SK-N-SH (cell line): Measurements from ENCODE around the gene SLC22A15. TPM values are rescaled to one million over a fixed set of nuclear protein-coding genes. Genes with fewer than 3 reads are reported as not detected.

Experiments
- CTCF ChIA-PET: fragments of 300-600, 350-600 bp; formaldehyde crosslinking; extraction: SDS; loops from one replicate; lab custom pipeline; 2021; lab: Yijun Ruan, JAX
- POLR2A ChIA-PET: fragments of 350-600 bp; sonication (Branson Sonifier 250); formaldehyde crosslinking; extraction: SDS; loops from one replicate; lab custom pipeline; 2020; ENCODE audit warnings: antibody characterized with exemption, inconsistent platforms; lab: Yijun Ruan, JAX
- DNase-seq: peaks from one replicate; pipeline ENCODE4 v3.0.0; 2012
- H2AFZ ChIP-seq: fragments of 200-600 bp; sonication (generic); 2 replicates; pipeline ENCODE4 v1.8.1; 2016; ENCODE audit warnings: antibody characterized with exemption, mild to moderate bottlenecking, low read depth
- H3F3A ChIP-seq: fragments of 200-600 bp; sonication (generic); replicated peaks from 2 replicates; pipeline ENCODE3; 2016; ENCODE audit warnings: antibody characterized with exemption, mild to moderate bottlenecking; ENCODE audit not compliant: insufficient read depth
- H3K27ac ChIP-seq, 2 experiments: fragments of 200-500 bp in 1 of 2; fragments of 200-600 bp in 1 of 2; sonication (Bioruptor generic) in 1 of 2; sonication (generic), shearing (Covaris generic) in 1 of 2; 2 replicates each; pipeline versions ENCODE4 v1.5.1 to v1.6.1; 2014 to 2016; ENCODE audit warnings: low read depth in 2 of 2, inconsistent platforms in 1 of 2, low read length in 1 of 2, mild to moderate bottlenecking in 1 of 2, mixed read lengths in 1 of 2
- H3K27me3 ChIP-seq: fragments of 200-600 bp; sonication (generic), shearing (Covaris generic); 2 replicates; pipeline ENCODE4 v1.6.1; 2016; ENCODE audit warnings: mixed run types; ENCODE audit not compliant: insufficient read depth
- H3K36me3 ChIP-seq, 2 experiments: fragments of 200-500 bp in 1 of 2; fragments of 200-600 bp in 1 of 2; sonication (Bioruptor generic) in 1 of 2; sonication (generic) in 1 of 2; replicated peaks in 1 of 2; 2 replicates each; pipeline versions ENCODE3 to v1.5.1; 2014 to 2016; ENCODE audit warnings: low read length in 1 of 2, mild to moderate bottlenecking in 1 of 2; ENCODE audit not compliant: insufficient read depth in 2 of 2, control insufficient read depth in 1 of 2
- H3K4me1 ChIP-seq, 2 experiments: fragments of 200-500 bp in 1 of 2; fragments of 200-600 bp in 1 of 2; sonication (Bioruptor generic) in 1 of 2; sonication (generic), shearing (Covaris generic) in 1 of 2; 2 replicates each; pipeline versions ENCODE4 v1.5.1 to v1.6.1; 2014 to 2016; ENCODE audit warnings: low read depth in 1 of 2, low read length in 1 of 2, mixed run types in 1 of 2; ENCODE audit not compliant: insufficient read depth in 2 of 2, control insufficient read depth in 1 of 2
- H3K4me2 ChIP-seq: fragments of 200-600 bp; sonication (generic), shearing (Covaris generic); 2 replicates; pipeline ENCODE4 v1.6.1; 2017; ENCODE audit warnings: mixed run types
- H3K4me3 ChIP-seq, 2 experiments: fragments of 200-500 bp in 1 of 2; fragments of 200-600 bp in 1 of 2; sonication (Bioruptor generic) in 1 of 2; sonication (generic), shearing (Covaris generic) in 1 of 2; 2 replicates each; pipeline versions ENCODE4 v1.5.1 to v1.8.1; 2014 to 2016; ENCODE audit warnings: low read depth in 2 of 2, inconsistent platforms in 1 of 2, low read length in 1 of 2, mild to moderate bottlenecking in 1 of 2, mixed read lengths in 1 of 2, moderate library complexity in 1 of 2
- H3K79me2 ChIP-seq: fragments of 200-600 bp; sonication (generic); 2 replicates; pipeline ENCODE4 v1.8.1; 2017; ENCODE audit warnings: mild to moderate bottlenecking; ENCODE audit not compliant: insufficient read depth
- H3K9ac ChIP-seq: fragments of 200-600 bp; sonication (generic); 2 replicates; pipeline ENCODE4 v1.6.1; 2017; ENCODE audit warnings: mixed run types
- H3K9me2 ChIP-seq: fragments of 200-600 bp; sonication (generic); 2 replicates; pipeline ENCODE4 v1.6.1; 2017; ENCODE audit warnings: mixed run types
- H3K9me3 ChIP-seq: fragments of 200-600 bp; sonication (generic); 2 replicates; pipeline ENCODE4 v1.6.1; 2017; ENCODE audit warnings: mixed run types, mild to moderate bottlenecking, moderate library complexity
- H4K20me1 ChIP-seq: fragments of 200-600 bp; sonication (generic); 2 replicates; pipeline ENCODE4 v1.6.1; 2017; ENCODE audit warnings: mild to moderate bottlenecking, mixed run types; ENCODE audit not compliant: insufficient read depth
- CHD2 ChIP-seq: fragments of 150-350 bp; IDR thresholded peaks from 2 replicates; pipeline ENCODE4 v1.6.1; 2018; ENCODE audit warnings: low read length; ENCODE audit not compliant: partially characterized antibody
- FOXM1 ChIP-seq: IDR thresholded peaks from 2 replicates; pipeline ENCODE4 v1.4.0; 2012; ENCODE audit warnings: low read depth, mild to moderate bottlenecking
- GABPA ChIP-seq: IDR thresholded peaks from 2 replicates; pipeline ENCODE4 v1.4.0; 2012; ENCODE audit warnings: low read depth, mild to moderate bottlenecking
- GATA2 ChIP-seq: sonication (generic); formaldehyde crosslinking; IDR thresholded peaks from 2 replicates; pipeline ENCODE4 v1.5.0; 2020; ENCODE audit warnings: mild to moderate bottlenecking, missing genetic modification reagents
- MEF2A ChIP-seq: IDR thresholded peaks from 2 replicates; pipeline ENCODE4 v1.4.0; 2012; ENCODE audit warnings: low read depth, borderline replicate concordance
- MXI1 ChIP-seq: IDR thresholded peaks from 2 replicates; pipeline ENCODE4 v1.6.1; 2012; ENCODE audit warnings: mild to moderate bottlenecking, low read depth, low read length, improper control_type of control experiment
- NFIC ChIP-seq: IDR thresholded peaks from 2 replicates; pipeline ENCODE4 v1.4.0; 2012; ENCODE audit warnings: borderline replicate concordance
- POLR2AphosphoS5 ChIP-seq: IDR thresholded peaks from 2 replicates; pipeline ENCODE4 v1.6.1; 2012; ENCODE audit warnings: low read depth, low read length
- RAD21 ChIP-seq: IDR thresholded peaks from 2 replicates; pipeline ENCODE4 v1.6.1; 2012; ENCODE audit warnings: mild to moderate bottlenecking, low read length
- RCOR1 ChIP-seq: fragments of 150-350 bp; IDR thresholded peaks from 2 replicates; pipeline ENCODE4 v1.6.1; 2017; ENCODE audit warnings: antibody characterized with exemption, low read length
- RFX5 ChIP-seq: IDR thresholded peaks from 2 replicates; pipeline ENCODE4 v1.6.1; 2012; ENCODE audit warnings: mild to moderate bottlenecking, improper control_type of control experiment, low read length
- TEAD4 ChIP-seq: IDR thresholded peaks from 2 replicates; pipeline ENCODE4 v1.4.0; 2012; ENCODE audit warnings: mild to moderate bottlenecking, borderline replicate concordance; ENCODE audit not compliant: insufficient read depth
- YY1 ChIP-seq: IDR thresholded peaks from 2 replicates; pipeline ENCODE4 v1.4.0; 2012; ENCODE audit warnings: low read depth, mild to moderate bottlenecking
- WGBS: methylation state at CpG from one replicate; pipeline ENCODE4 v1.1.6; 2017; ENCODE audit warnings: low lambda C conversion rate; 5-methylcytosine and 5-hydroxymethylcytosine counted together
- polyA plus RNA-seq, 3 experiments: library from polyadenylated mRNA; depleted of rRNA; stranded (reverse); fragments of >200 nt; gene quantifications; 2 replicates each; pipeline ENCODE4 v1.2.3, GENCODE V29; 2012
- TF ChIP-seq, protein P1 (sequence below): fragments of 150-350 bp; IDR thresholded peaks from 2 replicates; pipeline ENCODE4 v1.6.1; 2017; ENCODE audit warnings: antibody characterized with exemption, low read length, low read depth, borderline replicate concordance
- TF ChIP-seq, protein P2 (sequence below): IDR thresholded peaks from 2 replicates; pipeline ENCODE4 v1.4.0; 2012; ENCODE audit warnings: low read depth, borderline replicate concordance
- TF ChIP-seq, protein P3 (sequence below): fragments of 150-350 bp; IDR thresholded peaks from 2 replicates; pipeline ENCODE4 v1.6.1; 2016; ENCODE audit warnings: mild to moderate bottlenecking, low read depth, low read length
- TF ChIP-seq, protein P4 (sequence below): fragments of 200-600 bp; sonication (generic); IDR thresholded peaks from 2 replicates; pipeline ENCODE4 v1.6.1; 2017; ENCODE audit warnings: antibody characterized with exemption, mild to moderate bottlenecking, moderate library complexity

Gene SLC22A15
- polyA plus RNA-seq, 1 of the 3 experiments (the other 2 are of a cell fraction): 0.13 TPM

DNA sequence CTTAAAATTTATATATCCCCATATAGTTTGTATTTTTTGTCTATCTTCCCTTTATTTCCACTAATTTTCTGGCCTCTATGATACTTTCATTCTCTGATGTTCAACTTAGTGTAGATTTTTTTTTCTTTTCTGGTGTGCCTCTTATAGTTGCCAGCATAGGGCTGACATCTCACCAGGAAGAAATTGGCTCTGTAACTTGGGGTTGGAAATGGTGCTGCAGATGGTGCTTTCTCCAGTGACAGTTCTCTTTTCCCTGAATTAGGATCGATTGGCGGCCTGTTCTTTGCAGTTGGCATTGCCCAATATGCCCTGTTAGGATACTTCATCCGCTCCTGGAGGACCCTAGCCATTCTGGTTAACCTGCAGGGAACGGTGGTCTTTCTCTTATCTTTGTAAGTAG is 50.3 kb downstream of the SLC22A15 start:
- Histone ChIP-seq H4K20me1 (no peaks in the 10 kb centered on the region), H3K27me3 (no peaks in the 10 kb centered on the region), H3K4me2 (no peak overlapping the region), H3K4me3 (no peak overlapping the region), H2AFZ (no peak overlapping the region), H3K9me2 (no peaks in the 10 kb centered on the region), H3K27ac (no peak overlapping the region), H3K9ac (no peak overlapping the region), H3K9me3 (no peaks in the 10 kb centered on the region), H3K79me2 (no peaks in the 10 kb centered on the region), H3K36me3 (no peaks in the 10 kb centered on the region), H3F3A (no peaks in the 10 kb centered on the region)
- WGBS: 68% methylated on average over 4 of the region's 4 CpGs
- ChIA-PET POLR2A (no interaction called here), CTCF (no interaction called here)
- DNase-seq: no peak
- TF ChIP-seq, protein P1, sequence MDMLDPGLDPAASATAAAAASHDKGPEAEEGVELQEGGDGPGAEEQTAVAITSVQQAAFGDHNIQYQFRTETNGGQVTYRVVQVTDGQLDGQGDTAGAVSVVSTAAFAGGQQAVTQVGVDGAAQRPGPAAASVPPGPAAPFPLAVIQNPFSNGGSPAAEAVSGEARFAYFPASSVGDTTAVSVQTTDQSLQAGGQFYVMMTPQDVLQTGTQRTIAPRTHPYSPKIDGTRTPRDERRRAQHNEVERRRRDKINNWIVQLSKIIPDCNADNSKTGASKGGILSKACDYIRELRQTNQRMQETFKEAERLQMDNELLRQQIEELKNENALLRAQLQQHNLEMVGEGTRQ: no peak
- TF ChIP-seq, protein P2, sequence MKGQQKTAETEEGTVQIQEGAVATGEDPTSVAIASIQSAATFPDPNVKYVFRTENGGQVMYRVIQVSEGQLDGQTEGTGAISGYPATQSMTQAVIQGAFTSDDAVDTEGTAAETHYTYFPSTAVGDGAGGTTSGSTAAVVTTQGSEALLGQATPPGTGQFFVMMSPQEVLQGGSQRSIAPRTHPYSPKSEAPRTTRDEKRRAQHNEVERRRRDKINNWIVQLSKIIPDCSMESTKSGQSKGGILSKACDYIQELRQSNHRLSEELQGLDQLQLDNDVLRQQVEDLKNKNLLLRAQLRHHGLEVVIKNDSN: no peak
- TF ChIP-seq GATA2 (no peak), CHD2 (no peak), NFIC (no peak), RCOR1 (no peak), MXI1 (no peak), FOXM1 (no peak), YY1 (no peak), POLR2AphosphoS5 (no peak), MEF2A (no peak), TEAD4 (no peak), GABPA (no peak), RAD21 (no peak), RFX5 (no peak)
- TF ChIP-seq, protein P3, sequence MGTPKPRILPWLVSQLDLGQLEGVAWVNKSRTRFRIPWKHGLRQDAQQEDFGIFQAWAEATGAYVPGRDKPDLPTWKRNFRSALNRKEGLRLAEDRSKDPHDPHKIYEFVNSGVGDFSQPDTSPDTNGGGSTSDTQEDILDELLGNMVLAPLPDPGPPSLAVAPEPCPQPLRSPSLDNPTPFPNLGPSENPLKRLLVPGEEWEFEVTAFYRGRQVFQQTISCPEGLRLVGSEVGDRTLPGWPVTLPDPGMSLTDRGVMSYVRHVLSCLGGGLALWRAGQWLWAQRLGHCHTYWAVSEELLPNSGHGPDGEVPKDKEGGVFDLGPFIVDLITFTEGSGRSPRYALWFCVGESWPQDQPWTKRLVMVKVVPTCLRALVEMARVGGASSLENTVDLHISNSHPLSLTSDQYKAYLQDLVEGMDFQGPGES: no peak
- TF ChIP-seq, protein P4, sequence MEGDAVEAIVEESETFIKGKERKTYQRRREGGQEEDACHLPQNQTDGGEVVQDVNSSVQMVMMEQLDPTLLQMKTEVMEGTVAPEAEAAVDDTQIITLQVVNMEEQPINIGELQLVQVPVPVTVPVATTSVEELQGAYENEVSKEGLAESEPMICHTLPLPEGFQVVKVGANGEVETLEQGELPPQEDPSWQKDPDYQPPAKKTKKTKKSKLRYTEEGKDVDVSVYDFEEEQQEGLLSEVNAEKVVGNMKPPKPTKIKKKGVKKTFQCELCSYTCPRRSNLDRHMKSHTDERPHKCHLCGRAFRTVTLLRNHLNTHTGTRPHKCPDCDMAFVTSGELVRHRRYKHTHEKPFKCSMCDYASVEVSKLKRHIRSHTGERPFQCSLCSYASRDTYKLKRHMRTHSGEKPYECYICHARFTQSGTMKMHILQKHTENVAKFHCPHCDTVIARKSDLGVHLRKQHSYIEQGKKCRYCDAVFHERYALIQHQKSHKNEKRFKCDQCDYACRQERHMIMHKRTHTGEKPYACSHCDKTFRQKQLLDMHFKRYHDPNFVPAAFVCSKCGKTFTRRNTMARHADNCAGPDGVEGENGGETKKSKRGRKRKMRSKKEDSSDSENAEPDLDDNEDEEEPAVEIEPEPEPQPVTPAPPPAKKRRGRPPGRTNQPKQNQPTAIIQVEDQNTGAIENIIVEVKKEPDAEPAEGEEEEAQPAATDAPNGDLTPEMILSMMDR: no peak
- TF ChIP-seq, all 33 proteins: peak for 0
- no peaks in the 10 kb centered on the region for H3K4me1 ChIP-seq
